WTC11 (cell line): ENCODE results near the gene CDH7. TPM values are rescaled to one million over a fixed set of nuclear protein-coding genes. Genes with fewer than 3 reads are reported as not detected.

Source experiments
- ATAC-seq: fragments of 200-7000 bp; cut with Tn5 transposase; 2 replicates; pipeline ENCODE4 v1.10.0; 2021; ENCODE audit warnings: mild to moderate bottlenecking, moderate library complexity
- CTCF ChIA-PET: fragments of 300-600 bp; sonication (Branson Sonifier 250); formaldehyde crosslinking; loops from one replicate; lab custom pipeline; 2021; ENCODE audit warnings: antibody characterized with exemption; lab: Charles Lee
- POLR2A ChIA-PET: fragments of 350-600 bp; sonication (Branson Sonifier 250); formaldehyde crosslinking; loops from one replicate; lab custom pipeline; 2021; ENCODE audit warnings: antibody characterized with exemption; lab: Charles Lee
- DNase-seq: peaks from one replicate; pipeline ENCODE4 v3.0.0; 2021; ENCODE audit warnings: low spot score
- H3K27ac Mint-ChIP-seq: 2 replicates; pipeline ENCODE4 v1.8.0; 2021; ENCODE audit warnings: mixed read lengths
- H3K27me3 Mint-ChIP-seq: 2 replicates; pipeline ENCODE4 v1.8.0; 2021; ENCODE audit warnings: low read depth, mild to moderate bottlenecking, moderate library complexity, mixed read lengths
- H3K36me3 Mint-ChIP-seq: 2 replicates; pipeline ENCODE4 v1.8.0; 2021; ENCODE audit warnings: mixed read lengths
- H3K4me1 Mint-ChIP-seq: 2 replicates; pipeline ENCODE4 v1.8.0; 2022; ENCODE audit warnings: mixed read lengths
- H3K4me3 Mint-ChIP-seq: 2 replicates; pipeline ENCODE4 v1.8.0; 2021; ENCODE audit warnings: mild to moderate bottlenecking, moderate library complexity, mixed read lengths
- H3K9me3 Mint-ChIP-seq: 2 replicates; pipeline ENCODE4 v1.8.0; 2021; ENCODE audit warnings: mixed read lengths
- CREM ChIP-seq: sonication (generic); formaldehyde crosslinking; IDR thresholded peaks from 2 replicates; pipeline ENCODE4 v1.8.1; 2022; ENCODE audit warnings: mild to moderate bottlenecking, missing genetic modification reagents, moderate library complexity
- ETV6 ChIP-seq: sonication (generic); formaldehyde crosslinking; IDR thresholded peaks from 2 replicates; pipeline ENCODE4 v1.8.1; 2022; ENCODE audit warnings: mild to moderate bottlenecking, missing genetic modification reagents
- MXD4 ChIP-seq: fragments of 250-450 bp; sonication (Bioruptor Pico); IDR thresholded peaks from 2 replicates; pipeline ENCODE4 v1.8.0; 2021; ENCODE audit warnings: mild to moderate bottlenecking, moderate library complexity, borderline replicate concordance
- NFATC4 ChIP-seq: fragments of 250-450 bp; sonication (Bioruptor Pico); IDR thresholded peaks from 2 replicates; pipeline ENCODE4 v1.9.0; 2021; ENCODE audit warnings: mild to moderate bottlenecking
- NR3C1 ChIP-seq: sonication (generic); formaldehyde crosslinking; conservative IDR thresholded peaks from 2 replicates; pipeline ENCODE4 v1.8.1; 2023; ENCODE audit warnings: low read depth, mild to moderate bottlenecking, missing genetic modification reagents
- SMAD4 ChIP-seq: sonication (generic); formaldehyde crosslinking; IDR thresholded peaks from 2 replicates; pipeline ENCODE4 v1.8.0; 2022; ENCODE audit warnings: mild to moderate bottlenecking, missing genetic modification reagents
- ZNF219 ChIP-seq: sonication (generic); formaldehyde crosslinking; IDR thresholded peaks from 2 replicates; pipeline ENCODE4 v1.8.0; 2023; ENCODE audit warnings: missing genetic modification reagents, mild to moderate bottlenecking, borderline replicate concordance
- ZNF317 ChIP-seq: sonication (generic); formaldehyde crosslinking; IDR thresholded peaks from 2 replicates; pipeline ENCODE4 v1.8.1; 2023; ENCODE audit warnings: low read depth, mild to moderate bottlenecking, moderate library complexity, missing genetic modification reagents, borderline replicate concordance
- total RNA-seq: library from RNA; stranded (reverse); gene quantifications from 3 replicates; pipeline ENCODE4 v1.2.3, GENCODE V29; 2021
- TF ChIP-seq, protein P1 (sequence below): sonication (generic); formaldehyde crosslinking; IDR thresholded peaks from 2 replicates; pipeline ENCODE4 v1.8.1; 2023; ENCODE audit warnings: mild to moderate bottlenecking, missing genetic modification reagents, moderate library complexity
- TF ChIP-seq, protein P2 (sequence below): sonication (generic); formaldehyde crosslinking; IDR thresholded peaks from 2 replicates; pipeline ENCODE4 v1.8.1; 2022; ENCODE audit warnings: low read depth, missing genetic modification reagents, borderline replicate concordance
- TF ChIP-seq, protein P3 (sequence below): fragments of 250-450 bp; sonication (Bioruptor Pico); IDR thresholded peaks from 2 replicates; pipeline ENCODE4 v1.9.0; 2021; ENCODE audit warnings: mild to moderate bottlenecking
- TF ChIP-seq, protein P4 (sequence below): fragments of 250-450 bp; sonication (Bioruptor Pico); IDR thresholded peaks from 2 replicates; pipeline ENCODE4 v1.9.0; 2021; ENCODE audit warnings: moderate library complexity, mild to moderate bottlenecking, inconsistent platforms, borderline replicate concordance
- TF ChIP-seq, protein P5 (sequence below): sonication (generic); formaldehyde crosslinking; conservative IDR thresholded peaks from 2 replicates; pipeline ENCODE4 v1.8.1; 2022; ENCODE audit warnings: mild to moderate bottlenecking, missing genetic modification reagents
- TF ChIP-seq, protein P6 (sequence below): sonication (generic); formaldehyde crosslinking; conservative IDR thresholded peaks from 2 replicates; pipeline ENCODE4 v1.8.1; 2023; ENCODE audit warnings: mild to moderate bottlenecking, low read depth, missing genetic modification reagents, moderate library complexity

The CDH7 gene
- total RNA-seq, 1 experiment from 2014 or later, result 1.3 TPM

DNA sequence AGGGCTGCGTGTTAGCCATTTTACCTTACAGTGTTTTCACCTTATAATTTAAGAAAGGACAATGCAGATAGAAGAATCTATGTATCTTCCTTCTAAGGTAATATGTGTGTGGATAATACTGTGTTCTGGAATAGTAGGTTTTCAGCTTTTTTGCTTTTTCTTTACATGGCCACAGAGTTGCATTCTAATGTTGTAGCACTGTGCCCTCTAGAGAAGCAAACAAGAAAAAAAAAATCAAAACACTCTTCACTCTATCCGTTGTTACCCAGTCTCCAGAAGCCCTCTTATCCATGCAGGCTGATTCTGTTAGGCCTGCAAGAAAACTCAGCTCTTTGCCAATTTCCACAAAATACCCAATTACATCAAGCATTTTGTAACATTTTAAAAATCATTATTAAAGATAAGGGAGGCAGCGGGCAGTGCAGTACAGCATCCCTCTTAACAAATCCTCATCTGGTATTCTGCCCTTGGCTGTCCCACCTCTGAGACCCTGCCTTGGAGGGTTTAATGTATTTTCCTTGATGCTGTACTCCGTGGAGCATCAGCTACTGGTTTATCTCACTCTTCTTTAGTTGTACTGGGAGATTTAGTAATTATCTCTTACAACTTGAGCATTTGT, 41.8 kb downstream of the CDH7 start:
- H3K36me3 Mint-ChIP-seq, result no peaks in the 10 kb centered on the region
- H3K9me3 Mint-ChIP-seq, result no peaks in the 10 kb centered on the region
- no peak overlapping the region for H3K27ac Mint-ChIP-seq
- TF ChIP-seq CREM (no peak), NFATC4 (CRISPR knock-in tag) (no peak), ZNF317 (CRISPR knock-in tag) (no peak), SMAD4 (CRISPR knock-in tag) (no peak), NR3C1 (CRISPR knock-in tag) (no peak)
- TF ChIP-seq, protein P1, sequence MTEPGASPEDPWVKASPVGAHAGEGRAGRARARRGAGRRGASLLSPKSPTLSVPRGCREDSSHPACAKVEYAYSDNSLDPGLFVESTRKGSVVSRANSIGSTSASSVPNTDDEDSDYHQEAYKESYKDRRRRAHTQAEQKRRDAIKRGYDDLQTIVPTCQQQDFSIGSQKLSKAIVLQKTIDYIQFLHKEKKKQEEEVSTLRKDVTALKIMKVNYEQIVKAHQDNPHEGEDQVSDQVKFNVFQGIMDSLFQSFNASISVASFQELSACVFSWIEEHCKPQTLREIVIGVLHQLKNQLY (CRISPR knock-in tag), result no peak
- TF ChIP-seq, protein P2, sequence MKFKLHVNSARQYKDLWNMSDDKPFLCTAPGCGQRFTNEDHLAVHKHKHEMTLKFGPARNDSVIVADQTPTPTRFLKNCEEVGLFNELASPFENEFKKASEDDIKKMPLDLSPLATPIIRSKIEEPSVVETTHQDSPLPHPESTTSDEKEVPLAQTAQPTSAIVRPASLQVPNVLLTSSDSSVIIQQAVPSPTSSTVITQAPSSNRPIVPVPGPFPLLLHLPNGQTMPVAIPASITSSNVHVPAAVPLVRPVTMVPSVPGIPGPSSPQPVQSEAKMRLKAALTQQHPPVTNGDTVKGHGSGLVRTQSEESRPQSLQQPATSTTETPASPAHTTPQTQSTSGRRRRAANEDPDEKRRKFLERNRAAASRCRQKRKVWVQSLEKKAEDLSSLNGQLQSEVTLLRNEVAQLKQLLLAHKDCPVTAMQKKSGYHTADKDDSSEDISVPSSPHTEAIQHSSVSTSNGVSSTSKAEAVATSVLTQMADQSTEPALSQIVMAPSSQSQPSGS, result no peak
- TF ChIP-seq, protein P3, sequence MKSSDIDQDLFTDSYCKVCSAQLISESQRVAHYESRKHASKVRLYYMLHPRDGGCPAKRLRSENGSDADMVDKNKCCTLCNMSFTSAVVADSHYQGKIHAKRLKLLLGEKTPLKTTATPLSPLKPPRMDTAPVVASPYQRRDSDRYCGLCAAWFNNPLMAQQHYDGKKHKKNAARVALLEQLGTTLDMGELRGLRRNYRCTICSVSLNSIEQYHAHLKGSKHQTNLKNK, result no peak
- TF ChIP-seq, protein P4, sequence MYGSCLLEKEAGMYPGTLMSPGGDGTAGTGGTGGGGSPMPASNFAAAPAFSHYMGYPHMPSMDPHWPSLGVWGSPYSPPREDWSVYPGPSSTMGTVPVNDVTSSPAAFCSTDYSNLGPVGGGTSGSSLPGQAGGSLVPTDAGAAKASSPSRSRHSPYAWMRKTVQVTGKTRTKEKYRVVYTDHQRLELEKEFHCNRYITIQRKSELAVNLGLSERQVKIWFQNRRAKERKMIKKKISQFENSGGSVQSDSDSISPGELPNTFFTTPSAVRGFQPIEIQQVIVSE (CRISPR knock-in tag), result no peak
- TF ChIP-seq, protein P5, sequence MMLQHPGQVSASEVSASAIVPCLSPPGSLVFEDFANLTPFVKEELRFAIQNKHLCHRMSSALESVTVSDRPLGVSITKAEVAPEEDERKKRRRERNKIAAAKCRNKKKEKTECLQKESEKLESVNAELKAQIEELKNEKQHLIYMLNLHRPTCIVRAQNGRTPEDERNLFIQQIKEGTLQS, result no peak
- TF ChIP-seq, protein P6, sequence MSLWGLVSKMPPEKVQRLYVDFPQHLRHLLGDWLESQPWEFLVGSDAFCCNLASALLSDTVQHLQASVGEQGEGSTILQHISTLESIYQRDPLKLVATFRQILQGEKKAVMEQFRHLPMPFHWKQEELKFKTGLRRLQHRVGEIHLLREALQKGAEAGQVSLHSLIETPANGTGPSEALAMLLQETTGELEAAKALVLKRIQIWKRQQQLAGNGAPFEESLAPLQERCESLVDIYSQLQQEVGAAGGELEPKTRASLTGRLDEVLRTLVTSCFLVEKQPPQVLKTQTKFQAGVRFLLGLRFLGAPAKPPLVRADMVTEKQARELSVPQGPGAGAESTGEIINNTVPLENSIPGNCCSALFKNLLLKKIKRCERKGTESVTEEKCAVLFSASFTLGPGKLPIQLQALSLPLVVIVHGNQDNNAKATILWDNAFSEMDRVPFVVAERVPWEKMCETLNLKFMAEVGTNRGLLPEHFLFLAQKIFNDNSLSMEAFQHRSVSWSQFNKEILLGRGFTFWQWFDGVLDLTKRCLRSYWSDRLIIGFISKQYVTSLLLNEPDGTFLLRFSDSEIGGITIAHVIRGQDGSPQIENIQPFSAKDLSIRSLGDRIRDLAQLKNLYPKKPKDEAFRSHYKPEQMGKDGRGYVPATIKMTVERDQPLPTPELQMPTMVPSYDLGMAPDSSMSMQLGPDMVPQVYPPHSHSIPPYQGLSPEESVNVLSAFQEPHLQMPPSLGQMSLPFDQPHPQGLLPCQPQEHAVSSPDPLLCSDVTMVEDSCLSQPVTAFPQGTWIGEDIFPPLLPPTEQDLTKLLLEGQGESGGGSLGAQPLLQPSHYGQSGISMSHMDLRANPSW (CRISPR knock-in tag), result no peak
- ATAC-seq, result no peak; the same call in 1 of the 2 replicates
- no peak for DNase-seq
- no peaks in the 10 kb centered on the region for H3K27me3 Mint-ChIP-seq
- H3K4me3 Mint-ChIP-seq, result no peak overlapping the region
- POLR2A ChIA-PET, result no interaction called here
- CTCF ChIA-PET, result no interaction called here
- H3K4me1 Mint-ChIP-seq, result no peaks in the 10 kb centered on the region

DNA sequence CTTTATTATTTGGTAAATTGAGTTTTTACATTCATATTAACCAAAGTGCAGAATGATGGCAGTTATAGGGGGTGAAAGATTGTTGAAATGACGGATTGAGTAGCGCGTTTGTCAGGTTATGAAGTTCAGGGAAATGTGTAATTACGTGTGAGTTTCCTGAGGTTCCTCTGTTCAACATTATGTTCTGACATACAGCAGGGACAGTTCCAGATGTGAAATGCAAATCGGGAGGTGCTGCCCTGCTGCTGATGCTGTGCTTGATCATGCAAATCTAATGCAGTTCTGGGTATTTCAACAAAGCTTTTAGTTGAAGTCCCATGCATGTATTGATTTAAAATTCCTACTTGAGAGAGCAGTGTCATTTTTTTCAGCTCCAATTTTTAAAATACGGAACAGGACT, 57.9 kb downstream of the CDH7 start:
- ATAC-seq (no peak), DNase-seq (no peak)
- CTCF ChIA-PET, result no interaction called here
- no peak overlapping the region for H3K4me3 Mint-ChIP-seq
- H3K27ac Mint-ChIP-seq, result no peak overlapping the region
- H3K27me3 Mint-ChIP-seq, result no peaks in the 10 kb centered on the region
- no peak for TF ChIP-seq ETV6 (CRISPR knock-in tag)
- TF ChIP-seq, protein P4 (CRISPR knock-in tag), result peak; percentile 57; the same call in 1 of the 2 replicates
- TF ChIP-seq, all 79 proteins: peak for 1
- POLR2A ChIA-PET, result interaction anchor here (0.6 kb wide), 1 partner anchor 40 kb away, joined by 4 read pairs; no protein-coding TSS in a partner anchor
- Mint-ChIP-seq H3K36me3 (no peaks in the 10 kb centered on the region), H3K9me3 (no peaks in the 10 kb centered on the region), H3K4me1 (peaks cover 9% of the 10 kb centered on the region; the same call in 1 of the 2 replicates)

DNA sequence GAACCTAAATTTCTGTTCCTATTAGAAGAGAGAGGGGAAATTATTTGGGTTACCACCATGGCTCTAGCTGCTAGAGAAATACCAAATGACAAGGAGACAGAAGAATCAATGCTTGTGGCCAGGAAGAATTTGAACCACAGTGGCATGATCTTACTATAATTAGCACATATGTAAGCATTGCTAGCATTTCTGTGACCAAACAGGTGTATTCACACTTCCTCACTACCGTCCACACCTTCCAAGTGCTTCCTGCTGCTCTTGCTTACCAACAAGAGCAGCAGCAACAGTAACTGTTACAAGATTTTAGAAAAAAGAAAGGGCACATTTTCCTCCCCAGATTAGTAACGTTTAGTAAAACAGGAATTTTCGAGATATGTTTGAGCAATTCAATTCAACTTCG, 60.5 kb downstream of the CDH7 start:
- no peaks in the 10 kb centered on the region for H3K27me3 Mint-ChIP-seq
- CTCF ChIA-PET, result no interaction called here
- TF ChIP-seq MXD4 (CRISPR knock-in tag) (no peak), ZNF219 (CRISPR knock-in tag) (no peak)
- TF ChIP-seq, all 79 proteins: peak for 0
- H3K36me3 Mint-ChIP-seq, result no peaks in the 10 kb centered on the region
- POLR2A ChIA-PET, result no interaction called here
- ATAC-seq, result no peak
- no peak for DNase-seq
- no peaks in the 10 kb centered on the region for H3K9me3 Mint-ChIP-seq
- H3K27ac Mint-ChIP-seq, result no peak overlapping the region
- peaks cover 9% of the 10 kb centered on the region; the same call in 1 of the 2 replicates for H3K4me1 Mint-ChIP-seq
- no peak overlapping the region for H3K4me3 Mint-ChIP-seq
